Putamen (tissue), 1 donor: Measurements from ENCODE around the gene CORO1A.
"Not testable (repeated sequence)": the region's sequence is repeated elsewhere in the genome, so short reads cannot be mapped to it uniquely, and the experiment has no call there.

Source experiments
- DNase-seq: peaks from one replicate; pipeline ENCODE4 v3.0.0-alpha.2; 2016; ENCODE audit warnings: low spot score

Gene CORO1A

GRCh38 chr16:30183233-30184095, at the start of gene CORO1A:
Gene CORO1A (plus strand): TSS chr16:30183602. CDS start chr16:30185210, 1,608 bp downstream.
- peak; percentile 86 for DNase-seq

- no peak for DNase-seq
These were observed 46.3 kb upstream of the CORO1A start for GRCh38 chr16:30136971-30137605.

GRCh38 chr16:30137897-30138296, 45.5 kb upstream of the CORO1A start:
- no peak for DNase-seq

- DNase-seq = no peak
These were observed 43.6 kb upstream of the CORO1A start for GRCh38 chr16:30139583-30140481.

DNA sequence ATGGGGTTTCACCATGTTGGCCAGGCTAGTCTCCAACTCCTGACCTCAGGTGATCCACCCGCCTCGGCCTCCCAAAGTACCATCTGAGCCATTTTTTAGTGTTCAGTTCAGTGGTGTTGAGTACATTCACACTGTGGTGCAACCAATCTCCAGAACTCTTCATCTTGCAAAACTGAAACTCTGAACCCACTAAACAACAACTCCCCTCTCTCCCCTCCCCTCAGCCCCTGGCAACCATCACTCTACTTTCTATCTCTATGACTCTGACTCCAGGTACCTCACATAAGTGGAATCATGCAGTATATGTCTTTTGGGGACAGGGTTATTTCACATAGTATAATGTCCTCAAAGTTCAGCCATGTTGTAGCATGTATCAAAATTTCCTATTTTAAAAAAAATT, 41.7 kb upstream of the CORO1A start:
- DNase-seq = no peak

GRCh38 chr16:30142672-30143346, 40.6 kb upstream of the CORO1A start:
- no peak for DNase-seq

DNA sequence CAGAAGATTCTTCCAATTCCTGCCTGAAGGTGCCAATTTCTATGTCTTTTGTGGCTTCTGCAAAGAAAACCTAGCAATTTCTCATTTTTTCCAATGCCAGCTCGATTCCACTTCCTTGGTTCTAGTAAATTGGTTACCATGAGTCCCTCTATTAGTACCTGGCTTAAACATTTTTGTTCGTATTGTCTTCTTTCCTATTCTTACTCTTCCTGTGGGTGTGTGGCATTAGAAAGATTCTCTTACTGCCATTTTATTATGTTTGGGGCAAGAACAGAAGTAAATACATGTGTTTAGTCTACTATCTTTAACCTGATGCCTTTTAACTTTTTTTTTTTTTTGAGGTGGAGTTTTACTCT, 40.1 kb upstream of the CORO1A start:
- no peak for DNase-seq

DNA sequence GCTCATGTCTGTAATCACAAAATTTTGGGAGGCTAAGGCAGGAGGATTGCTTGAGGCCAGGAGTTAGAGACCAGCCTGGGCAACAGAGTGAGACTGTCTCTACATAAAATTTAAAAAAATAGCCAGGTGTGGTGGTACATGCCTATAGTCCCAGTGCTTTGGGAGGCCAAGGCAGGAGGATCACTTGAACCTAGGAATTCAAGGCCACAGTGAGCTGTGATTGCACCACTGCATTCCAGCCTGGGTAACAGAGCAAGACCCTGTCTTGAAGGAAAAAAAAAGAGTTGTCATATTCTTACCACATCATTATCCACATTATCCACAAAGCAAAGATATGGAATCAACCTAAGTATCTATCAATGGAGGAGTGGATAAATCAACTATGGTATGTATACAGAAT, 39.4 kb upstream of the CORO1A start:
- no peak for DNase-seq

DNA sequence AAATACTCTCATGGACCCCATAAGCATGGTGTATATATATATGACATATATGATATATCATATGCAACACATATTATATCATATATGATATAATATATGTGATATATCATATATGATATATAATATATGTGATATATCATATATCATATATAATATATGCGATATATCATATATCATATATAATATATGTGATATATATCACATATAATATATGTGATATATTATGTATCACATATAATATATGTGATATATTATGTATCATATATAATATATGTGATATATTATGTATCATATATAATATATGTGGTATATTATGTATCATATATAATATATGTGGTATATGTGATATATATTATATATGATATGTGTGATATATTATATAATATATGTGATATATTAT, 38.5 kb upstream of the CORO1A start:
- no peak for DNase-seq

- DNase-seq = no peak
These were observed 37.7 kb upstream of the CORO1A start for GRCh38 chr16:30145657-30146056.

GRCh38 chr16:30147843-30148510, 35.4 kb upstream of the CORO1A start:
- no peak for DNase-seq

- no peak for DNase-seq
These were observed 34.0 kb upstream of the CORO1A start for GRCh38 chr16:30149250-30149930.

DNA sequence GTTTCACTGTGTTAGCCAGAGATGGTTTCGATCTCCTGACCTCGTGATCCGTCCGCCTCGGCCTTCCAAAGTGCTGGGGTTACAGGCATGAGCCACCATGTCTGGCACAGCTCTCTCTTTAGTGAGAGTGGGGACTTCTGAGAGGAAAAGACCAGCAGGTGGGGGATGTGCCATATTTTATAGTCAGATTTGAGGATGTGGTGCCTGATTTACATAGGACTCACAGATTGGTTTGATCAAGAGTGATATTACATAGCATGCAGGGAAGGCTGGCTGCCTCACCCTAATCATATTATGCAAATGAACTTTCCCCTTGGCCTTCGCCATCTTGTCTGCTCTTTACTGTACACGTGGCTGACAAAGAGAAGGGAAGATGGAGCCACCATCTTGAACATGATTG, 32.3 kb upstream of the CORO1A start:
- no peak for DNase-seq

- DNase-seq = no peak
These were observed 30.9 kb upstream of the CORO1A start for GRCh38 chr16:30152517-30152916.

- no peak for DNase-seq
These were observed 28.2 kb upstream of the CORO1A start for GRCh38 chr16:30155188-30155587.

DNA sequence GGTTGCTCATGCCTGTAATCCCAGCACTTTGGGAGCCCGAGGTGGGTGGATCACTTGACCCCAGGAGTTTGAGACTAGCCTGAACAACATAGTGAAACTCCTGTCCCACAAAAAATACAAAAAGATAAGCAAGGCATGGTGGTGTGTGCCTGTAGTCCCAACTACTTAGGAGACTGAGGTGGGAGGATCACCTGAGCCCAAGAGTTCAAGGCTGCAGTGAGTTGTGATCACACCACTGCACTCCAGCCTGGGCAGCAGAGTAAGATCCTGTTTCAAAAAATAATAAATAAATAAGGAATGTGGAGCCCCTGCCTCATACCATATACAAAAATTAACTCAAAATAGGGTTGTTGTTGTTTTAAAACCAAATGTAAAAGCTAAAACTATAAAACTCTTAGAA, 26.2 kb upstream of the CORO1A start:
- DNase-seq = no peak

DNA sequence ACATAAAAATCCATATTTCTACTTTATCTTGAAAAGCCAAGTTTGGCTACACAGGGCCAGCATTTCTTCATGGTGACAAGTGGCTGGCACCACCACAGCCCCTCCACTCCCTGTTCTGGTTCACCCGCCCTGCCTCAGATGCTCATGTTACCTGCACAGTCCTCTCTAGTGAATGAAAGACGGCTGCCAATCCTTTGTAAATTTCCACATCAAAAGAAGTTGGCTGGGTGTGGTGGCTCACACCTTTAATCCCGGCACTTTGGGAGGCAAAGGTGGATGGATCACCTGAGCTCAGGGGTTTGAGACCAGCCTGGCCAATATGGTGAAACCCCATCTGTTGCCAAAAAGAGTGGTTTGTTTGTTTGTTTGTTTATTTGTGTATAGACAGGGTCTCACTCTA, 19.9 kb upstream of the CORO1A start:
- no peak for DNase-seq

DNA sequence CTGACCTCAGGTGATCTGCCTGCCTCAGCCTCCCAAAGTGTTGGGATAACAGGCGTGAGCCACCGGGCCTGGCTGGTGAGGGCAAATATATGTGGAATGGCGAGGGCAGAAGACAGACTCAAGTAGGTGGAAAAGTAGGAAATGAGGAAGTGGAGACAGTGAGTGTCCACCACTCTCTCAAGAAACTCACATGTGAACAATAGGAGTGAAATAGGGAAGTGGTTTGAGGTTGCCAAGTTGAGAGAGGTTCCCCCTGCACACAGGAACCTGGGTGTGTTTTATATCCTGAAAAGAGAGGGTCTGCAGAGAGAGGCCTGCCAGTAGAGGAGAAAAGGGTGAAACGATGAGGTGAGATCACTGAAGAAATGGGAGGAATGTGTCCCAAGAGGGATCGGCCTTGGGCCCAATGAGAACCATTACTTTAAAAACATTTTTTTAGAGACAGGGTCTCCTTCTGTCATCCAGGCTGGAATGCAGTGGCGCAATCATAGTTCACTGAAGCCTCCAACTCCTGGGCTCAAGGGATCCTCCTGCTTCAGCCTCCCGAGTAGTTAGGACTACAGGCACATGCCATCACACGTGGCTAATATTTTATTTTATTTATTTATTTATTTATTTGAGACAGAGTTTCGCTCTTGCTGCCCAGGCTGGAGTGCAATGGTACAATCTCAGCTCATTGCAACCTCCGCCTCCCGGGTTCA, 17.1 kb upstream of the CORO1A start:
- DNase-seq = no peak

DNA sequence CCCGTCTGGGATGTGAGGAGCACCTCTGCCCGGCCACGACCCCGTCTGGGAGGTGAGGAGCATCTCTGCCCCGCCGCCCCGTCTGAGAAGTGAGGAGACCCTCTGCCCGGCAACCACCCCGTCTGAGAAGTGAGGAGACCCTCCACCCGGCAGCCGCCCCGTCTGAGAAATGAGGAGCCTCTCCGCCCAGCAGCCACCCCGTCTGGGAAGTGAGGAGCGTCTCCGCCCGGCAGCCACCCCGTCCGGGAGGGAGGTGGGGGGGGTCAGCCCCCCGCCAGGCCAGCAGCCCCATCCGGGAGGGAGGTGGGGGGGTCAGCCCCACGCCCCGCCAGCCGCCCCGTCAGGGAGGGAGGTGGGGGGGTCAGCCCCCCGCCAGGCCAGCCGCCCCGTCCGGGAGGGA, 14.7 kb upstream of the CORO1A start:
- not testable (repeated sequence) for DNase-seq

DNA sequence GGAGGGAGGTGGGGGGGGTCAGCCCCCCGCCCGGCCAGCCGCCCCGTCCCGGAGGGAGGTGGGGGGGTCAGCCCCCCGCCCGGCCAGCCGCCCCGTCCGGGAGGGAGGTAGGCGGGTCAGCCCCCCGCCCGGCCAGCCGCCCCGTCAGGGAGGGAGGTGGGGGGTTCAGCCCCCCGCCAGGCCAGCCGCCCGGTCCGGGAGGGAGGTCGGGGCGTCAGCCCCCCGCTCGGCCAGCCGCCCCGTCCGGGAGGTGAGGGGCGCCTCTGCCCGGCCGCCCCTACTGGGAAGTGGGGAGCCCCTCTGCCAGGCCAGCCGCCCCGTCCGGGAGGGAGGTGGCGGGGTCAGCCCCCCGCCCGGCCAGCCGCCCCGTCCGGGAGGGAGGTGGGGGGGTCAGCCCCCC, 14.0 kb upstream of the CORO1A start:
- DNase-seq = not testable (repeated sequence)
